Middle frontal gyrus (tissue), 1 donor: ENCODE results near the gene NOL4.
"Not testable (repeated sequence)": the region's sequence is repeated elsewhere in the genome, so short reads cannot be mapped to it uniquely, and the experiment has no call there.

ENCODE experiments used
- DNase-seq: peaks from one replicate; pipeline ENCODE4 v3.0.0-alpha.2; 2015; ENCODE audit warnings: low spot score; ENCODE audit errors: extremely low spot score

NOL4 gene, protein sequence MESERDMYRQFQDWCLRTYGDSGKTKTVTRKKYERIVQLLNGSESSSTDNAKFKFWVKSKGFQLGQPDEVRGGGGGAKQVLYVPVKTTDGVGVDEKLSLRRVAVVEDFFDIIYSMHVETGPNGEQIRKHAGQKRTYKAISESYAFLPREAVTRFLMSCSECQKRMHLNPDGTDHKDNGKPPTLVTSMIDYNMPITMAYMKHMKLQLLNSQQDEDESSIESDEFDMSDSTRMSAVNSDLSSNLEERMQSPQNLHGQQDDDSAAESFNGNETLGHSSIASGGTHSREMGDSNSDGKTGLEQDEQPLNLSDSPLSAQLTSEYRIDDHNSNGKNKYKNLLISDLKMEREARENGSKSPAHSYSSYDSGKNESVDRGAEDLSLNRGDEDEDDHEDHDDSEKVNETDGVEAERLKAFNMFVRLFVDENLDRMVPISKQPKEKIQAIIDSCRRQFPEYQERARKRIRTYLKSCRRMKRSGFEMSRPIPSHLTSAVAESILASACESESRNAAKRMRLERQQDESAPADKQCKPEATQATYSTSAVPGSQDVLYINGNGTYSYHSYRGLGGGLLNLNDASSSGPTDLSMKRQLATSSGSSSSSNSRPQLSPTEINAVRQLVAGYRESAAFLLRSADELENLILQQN

DNA sequence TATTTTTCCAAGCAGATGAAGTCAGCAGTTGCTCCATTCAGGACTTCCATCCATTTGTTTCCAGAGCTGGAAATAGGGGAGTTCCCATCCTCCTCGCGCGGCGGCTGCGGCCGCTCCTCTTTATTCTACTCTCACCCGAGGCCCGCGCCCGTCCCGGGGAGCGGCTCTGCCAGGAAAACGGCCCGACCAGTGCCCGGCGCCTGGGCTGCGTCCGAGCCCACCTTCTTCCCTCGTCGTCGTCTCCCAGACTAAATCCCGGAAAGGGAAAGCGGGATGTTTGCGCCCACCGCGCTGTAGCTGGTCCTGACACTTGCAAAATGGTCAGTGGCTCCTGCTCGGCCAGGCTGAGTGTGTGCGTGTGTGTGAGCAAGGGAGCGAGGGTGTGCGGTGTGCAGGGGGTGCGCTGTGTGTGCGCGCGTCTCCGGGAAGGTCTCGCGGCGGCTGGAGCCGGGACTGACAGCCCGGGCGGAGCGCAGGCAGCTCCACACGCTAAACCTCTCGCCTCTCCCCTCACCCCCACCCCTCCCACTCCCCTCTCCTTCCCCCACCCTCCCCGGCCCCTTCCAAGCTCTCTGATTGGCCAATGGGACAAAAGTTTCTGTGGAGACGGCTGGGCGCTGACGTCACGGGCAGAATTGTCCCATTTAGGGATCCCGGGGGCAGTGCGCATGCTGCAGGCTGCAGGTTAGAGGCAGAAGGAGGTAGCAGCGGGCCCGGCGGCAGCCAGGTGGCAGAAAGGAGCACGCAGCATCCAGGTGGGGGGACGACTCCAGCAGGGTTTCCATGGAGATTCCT is at the start of gene NOL4:
NOL4 (minus strand) TSS at position 491 of the 795 bp plus-strand sequence. CDS start 1,660 bp downstream, outside the sequence.
- no peak for DNase-seq

DNA sequence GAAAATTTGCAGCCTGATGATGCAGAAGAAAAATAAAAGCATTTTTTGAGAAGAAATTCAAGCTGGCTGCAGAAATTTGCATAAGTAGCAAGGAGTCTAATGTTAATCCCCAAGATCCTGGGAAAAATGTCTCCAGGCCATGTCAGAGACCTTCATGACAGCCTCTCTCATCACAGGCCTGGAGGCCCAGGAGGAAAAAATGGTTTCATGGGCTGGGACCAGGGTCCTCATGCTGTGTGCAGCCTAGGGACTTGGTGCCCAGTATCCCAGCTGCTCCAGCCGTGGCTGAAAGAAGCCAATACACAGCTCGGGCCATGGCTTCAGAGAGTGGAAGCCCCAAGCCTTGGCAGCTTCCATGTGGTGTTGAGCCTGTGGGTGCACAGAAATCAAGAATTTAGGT is 41.3 kb upstream of the NOL4 start:
- DNase-seq, result not testable (repeated sequence)

DNA sequence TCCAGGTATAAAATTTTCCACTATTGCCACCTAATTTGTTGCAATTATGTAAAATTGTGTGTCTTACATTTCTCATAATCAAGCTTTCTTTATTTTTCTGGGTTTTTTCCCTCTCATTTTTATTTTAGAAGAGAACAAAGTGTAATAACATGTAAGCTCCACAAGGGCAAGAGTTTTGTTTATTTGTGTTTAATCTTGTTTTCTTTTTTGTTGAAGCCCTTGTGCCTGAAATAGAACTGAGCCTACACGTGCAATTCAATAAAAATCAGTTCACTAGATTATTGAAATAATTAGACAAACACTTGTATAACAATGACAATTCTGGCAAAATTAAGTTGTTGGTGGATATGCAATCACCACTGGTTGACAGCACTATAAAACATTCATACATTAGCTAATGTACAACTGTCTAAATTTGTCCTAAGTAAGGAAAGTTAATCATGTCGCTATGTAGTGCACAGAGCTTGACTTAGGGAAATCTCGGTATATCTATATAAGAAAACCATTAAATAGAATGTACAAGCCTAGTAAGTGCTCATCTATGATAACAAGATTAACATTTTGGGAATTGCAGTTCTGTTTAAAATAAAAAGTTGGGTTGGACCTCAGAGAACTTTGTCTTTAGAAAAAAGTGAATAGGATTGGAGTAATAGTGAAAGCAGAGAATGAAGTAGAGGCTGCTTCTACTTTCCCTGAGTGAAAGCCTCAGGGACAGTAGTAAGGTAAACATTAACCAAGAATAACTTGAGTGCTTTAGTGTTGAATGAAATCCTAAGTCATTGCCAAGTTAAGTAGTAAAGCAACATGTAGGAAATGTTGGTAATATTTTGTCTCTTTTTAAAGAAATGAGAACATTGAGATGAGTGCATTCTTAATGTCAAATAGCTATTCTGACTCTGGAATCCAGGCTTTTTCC is 37.4 kb upstream of the NOL4 start:
- DNase-seq, result no peak

DNA sequence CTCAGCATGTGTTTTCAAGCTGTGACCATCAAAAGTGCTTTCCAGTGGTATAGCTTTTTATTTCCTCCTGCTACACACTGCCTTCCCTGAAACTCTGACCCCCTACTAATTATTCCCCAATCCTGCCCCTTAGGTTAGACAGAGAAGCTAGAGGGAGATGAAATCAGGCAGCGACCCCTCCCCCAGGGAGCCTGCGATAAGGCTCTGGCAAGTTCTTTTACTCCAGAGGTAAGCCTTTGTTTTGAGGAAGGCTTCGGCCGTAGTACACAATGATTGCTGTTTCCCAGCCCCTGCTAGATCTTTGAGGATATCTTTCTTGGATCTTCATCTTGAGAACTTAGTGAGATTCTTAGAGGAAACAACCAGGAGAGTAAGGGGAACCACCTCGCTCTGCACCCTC is 33.5 kb upstream of the NOL4 start:
- DNase-seq, result no peak

DNA sequence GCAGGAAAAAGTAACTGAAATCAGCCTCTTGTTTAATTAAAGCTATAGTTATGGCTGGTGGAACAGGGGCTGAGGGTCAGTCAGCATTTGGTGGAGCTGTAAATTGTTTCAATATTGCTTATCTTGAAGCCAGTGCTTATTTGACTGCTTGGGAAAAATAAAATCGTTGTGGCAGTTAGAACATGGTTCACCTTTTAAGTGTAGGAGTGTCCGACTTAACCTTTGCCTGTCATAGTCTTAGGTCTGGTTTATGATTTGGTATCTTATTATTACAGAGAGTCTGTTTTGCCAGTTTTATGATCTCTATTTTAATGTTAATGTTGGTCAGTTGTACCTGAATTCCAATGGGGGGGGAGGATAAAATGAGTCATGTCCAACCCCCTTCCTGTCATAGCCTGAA is 27.2 kb upstream of the NOL4 start:
- no peak for DNase-seq

DNA sequence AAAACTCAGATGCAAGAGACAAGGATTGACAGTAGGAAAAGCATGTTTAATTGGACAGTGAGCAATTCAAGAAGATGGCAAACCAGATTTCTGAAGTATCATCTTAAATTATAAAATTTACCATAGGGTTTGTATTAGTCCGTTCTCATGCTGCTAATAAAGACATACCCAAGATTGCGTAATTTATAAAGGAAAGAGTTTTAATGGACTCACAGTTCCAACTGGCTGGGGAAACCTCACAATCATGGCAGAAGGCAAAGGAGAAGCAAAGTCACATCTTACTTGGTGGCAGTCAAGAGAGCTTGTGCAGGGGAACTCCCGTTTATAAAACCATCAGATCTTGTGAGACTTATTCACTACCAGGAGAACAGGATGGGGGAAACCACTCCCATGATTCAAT is 24.0 kb upstream of the NOL4 start:
- no peak for DNase-seq

DNA sequence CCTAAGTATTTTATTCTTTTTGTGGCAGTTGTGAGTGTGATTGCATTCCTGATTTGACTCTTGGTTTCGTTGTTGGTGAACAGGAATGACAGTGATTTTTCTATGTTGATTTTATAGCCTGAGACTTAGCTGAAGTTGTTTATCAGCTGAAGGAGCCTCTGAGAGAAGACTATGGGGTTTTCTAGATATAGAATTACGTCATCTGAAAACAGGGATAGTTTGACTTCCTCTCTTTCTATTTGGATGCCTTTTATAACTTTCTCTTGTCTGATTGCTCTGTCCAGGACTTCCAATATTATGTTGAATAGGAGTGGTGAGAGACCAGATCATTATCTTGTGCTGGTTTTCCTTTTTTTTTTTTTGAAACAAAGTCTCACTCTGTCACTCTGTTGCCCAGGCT is 18.0 kb upstream of the NOL4 start:
- DNase-seq, result no peak

DNA sequence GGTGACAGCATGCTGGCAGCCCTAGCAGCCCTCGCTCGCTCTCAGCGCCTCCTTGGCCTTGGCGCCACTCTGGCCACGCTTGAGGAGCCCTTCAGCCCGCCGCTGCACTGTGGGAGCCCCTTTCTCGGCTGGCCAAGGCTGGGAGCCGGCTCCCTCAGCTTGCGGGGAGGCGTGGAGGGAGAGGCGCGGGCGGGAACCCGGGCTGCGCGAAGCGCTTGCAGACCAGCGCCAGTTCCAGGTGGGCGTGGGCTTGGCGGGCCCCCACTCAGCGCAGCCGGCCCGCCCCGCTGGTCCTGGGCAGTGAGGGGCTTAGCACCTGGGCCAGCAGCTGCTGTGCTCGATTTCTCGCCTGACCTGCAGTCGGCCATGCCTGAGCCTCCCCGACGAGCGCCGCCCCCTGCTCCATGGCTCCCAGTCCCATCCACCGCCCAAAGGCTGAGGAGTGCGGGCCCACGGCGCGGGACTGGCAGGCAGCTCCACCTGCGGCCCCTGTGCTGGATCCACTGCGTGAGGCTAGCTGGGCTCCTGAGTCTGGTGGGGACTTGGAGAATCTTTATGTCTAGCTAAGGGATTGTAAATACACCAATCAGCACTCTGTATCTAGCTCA is 9.2 kb upstream of the NOL4 start:
- DNase-seq, result not testable (repeated sequence)

DNA sequence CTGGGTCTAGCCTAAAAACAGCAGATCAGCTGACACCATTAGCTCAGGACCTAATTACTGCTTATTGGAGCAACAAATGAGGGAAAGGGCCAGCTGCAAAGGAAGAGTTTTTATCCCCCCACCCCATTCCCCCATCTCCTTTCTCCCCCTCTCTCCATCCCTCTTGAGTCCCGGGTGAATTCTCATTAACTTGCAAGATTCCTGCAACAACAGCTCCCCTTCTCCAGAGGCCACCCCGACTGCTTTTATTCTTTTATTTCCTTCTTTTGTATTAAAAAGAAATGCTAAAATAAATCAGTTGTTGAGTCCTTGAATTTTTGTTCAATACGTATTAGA is 473 bp upstream of the NOL4 start:
- no peak for DNase-seq

DNA sequence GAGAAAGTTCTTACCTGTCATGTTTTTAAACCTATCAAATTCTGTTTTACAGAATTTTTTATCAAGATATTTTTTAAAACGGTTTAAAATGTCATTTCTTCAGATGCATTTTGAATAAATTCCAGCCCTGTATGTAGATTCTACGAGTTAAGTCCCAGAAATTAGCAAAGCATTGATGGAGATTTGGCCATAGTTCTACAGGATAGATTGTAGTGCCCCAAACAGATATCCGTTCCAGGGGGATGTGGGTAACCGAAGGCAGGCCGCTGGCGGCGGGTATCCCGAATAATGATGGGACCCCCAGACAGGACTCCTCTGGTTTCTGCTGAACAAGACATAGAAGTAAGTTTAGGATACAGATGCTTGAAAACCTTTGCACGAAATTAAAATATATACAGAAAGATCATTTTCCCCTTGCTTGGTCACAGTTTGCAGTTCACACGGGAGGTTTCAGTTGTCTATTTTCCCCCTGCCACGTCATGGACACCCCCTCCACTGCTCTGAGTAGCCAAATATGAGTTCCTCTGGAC is 755 bp downstream of the NOL4 start:
- no peak for DNase-seq

DNA sequence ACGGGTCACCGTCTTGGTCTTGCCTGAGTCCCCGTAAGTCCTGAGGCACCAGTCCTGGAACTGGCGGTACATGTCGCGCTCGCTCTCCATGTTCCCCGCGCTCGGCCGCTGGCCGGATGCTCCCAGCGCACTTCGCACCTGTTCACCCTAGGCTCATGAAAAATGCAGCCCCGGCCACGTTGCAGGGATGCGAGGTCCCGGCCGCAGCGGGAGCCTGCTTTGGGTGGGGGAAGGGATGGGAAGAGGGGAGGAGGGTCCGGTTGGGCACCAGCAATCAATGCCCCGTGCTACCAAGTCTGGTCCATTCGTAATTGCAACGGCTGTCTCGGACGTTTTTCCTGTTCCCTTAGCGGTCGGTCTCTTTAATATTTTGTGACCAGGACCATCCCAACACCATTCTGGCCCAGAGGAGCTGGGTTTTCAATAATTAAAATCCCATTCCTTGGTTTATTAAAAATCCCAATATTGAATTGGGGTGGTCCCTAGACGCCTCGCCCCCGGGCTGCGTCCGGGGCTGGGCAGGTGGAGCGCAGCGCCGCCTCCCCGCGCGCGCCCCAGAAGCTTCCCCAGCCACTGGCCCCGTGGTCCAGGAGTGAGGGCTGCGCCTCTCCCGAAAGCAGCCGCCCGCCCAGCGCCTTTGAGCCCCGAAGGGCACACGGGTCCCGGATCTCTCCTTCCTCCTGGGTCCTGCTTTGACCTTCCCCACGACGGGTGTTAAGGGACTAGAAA is 1.4 kb downstream of the NOL4 start:
- no peak for DNase-seq

DNA sequence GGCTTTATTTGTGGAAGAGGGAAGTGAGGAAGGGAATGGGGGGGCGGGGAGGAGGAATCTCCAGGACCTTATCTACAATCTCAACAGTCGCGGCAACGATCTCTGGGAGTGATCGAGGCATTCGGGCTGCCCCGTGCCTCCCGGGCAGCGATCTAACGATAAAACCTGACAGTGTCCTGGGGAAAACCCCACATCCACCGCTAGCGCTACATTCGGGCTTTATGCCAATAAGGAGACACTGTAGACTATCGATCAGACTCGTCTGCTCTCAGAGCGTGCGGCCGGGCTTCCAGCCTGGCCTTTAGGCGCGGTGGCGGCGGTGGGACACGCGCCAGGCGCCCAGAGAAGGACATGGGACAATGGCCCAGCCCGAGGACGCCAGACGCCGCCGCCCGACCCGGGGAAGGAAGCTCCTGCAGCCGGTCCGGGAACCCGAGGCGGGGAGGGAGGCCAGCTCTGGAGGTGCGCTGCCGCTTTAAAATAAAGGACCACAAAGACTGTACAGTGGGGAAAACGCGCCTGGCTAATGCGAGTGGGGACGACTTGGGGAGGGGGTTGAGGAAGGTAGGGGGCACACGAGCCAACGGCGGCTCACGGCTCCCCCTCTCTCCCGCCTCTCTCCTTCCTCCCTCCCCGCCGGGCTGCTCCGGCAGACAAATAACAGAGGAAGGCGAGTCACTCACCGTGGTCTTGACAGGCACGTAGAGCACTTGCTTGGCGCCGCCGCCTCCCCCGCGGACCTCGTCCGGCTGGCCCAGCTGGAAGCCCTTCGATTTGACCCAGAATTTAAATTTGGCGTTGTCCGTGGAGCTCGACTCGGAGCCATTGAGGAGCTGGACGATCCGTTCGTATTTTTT is 2.2 kb downstream of the NOL4 start:
- no peak for DNase-seq

DNA sequence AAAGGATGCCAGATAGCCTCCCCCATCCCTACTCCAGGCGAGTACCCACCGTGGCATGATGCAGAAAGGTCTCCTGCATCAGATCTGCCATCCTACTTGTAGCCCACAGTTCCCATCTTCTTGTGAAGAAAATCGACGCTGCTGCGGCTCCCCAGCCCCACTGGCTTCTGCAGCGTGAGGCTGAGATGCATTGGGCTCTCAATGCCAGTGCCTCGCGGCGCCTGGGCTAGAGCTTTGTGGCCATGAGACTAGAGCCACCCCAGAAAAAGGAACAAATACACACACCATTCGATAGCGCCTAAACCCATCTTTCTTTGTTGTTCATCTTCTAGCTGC is 2.8 kb downstream of the NOL4 start:
- no peak for DNase-seq

DNA sequence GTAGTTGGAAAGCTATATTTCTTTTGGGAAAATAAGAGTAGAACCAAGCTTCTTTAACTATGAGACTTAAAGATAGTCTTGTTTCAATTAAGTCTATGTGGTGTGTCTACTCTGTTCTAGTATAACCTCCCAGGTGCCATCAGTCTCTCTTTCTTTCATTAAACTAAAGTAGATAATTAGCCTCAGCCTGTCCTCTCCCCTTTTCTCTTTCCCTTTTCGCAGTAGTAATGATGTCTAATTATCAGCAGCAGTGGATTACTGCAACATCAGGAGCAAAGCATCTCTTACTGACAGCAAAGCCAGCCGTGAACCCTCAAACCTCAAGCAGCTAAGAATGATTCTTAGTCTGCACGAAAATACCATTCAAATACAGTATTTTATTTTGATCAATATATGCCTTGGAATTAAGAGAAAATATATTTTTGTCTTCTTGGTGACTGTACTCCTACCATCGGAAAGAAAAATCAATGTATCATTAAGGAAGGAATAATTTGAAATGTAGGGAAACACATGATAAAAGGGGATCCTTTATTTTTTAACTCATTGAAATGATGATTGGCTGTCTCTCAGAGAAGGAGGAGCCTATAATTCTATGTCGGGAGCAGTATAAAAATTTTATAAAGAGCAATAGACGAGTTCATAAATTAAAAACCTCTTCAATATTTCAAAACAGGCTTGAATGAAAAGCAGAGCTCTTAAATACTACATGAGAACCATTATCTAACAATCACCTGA is 4.5 kb downstream of the NOL4 start:
- no peak for DNase-seq

DNA sequence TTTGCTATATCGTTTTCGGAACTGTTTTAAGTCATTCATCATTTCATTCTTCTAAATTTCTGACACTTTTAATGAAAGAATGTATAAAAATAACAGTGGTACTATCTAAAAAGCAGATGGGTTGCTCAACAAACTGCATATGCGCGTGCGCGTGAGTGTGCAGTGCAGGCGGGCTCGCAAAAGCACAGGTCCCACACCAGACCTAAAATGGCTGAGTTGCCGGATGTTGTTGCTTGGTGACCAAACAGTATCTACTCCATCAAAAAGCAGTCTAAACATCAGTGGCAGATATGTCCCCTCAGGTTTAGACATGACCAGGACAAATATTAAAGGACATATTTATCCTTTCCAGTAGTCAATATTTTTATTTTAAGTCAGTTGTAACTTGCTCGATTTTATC is 5.1 kb downstream of the NOL4 start:
- no peak for DNase-seq

DNA sequence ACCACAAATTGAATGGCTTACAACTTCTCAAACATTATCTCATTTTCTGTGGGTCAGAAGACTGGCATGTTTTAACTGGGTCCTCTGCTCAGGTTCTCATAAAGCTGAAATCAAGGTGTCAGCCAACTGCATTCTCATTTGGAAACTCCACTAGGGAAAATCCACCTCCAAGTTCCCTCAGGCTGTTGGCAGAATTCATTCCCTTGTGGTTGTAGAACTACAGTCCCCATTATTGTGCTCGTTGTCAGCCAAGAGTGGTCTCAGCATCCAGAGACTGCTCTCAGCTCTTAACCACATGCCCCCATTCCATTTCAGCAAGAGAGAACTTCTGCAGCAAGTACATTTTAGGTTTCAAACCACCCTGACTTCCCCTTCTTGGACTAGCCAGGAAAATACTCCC is 12.2 kb downstream of the NOL4 start:
- no peak for DNase-seq

DNA sequence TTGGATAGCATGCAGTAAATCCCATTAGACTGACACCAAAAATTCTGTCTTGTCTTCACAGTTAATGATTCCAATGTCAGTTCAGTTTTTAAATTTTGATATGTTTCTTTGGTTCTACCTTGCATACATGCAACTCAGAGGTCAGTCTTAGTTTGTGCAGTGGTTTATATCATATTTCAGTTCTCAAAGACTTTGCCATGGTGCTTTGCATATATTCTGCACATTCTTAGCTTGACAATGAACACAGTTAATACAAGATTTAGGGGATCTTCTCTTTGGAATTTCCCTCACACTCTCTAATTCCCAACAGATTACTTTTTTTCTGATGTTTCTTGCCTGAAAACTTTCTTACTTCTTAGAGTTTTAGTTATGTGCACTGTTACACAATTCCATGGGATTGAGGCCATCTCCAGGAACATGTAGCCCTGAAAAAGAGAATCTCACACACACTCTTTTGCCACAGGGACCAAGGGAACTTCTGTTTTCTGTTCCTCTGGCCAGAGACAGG is 17.3 kb downstream of the NOL4 start:
- no peak for DNase-seq

DNA sequence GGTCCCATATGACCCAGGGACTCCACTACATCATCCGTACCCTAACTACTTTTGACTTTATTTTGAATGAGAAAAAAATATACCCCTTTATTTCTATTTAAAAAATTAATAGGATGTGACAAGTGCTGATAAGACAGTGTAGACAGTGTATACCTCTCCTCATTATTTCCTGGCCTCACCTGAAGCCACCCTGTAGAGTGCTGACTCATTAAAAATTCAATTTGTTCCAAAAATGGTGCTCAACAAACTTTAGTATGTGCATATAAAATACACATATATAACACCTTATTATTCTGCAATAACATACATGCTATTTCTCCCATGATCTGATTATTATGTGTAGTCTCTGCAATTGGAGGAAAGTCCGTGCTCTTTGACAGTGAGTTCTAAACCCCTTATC is 20.8 kb downstream of the NOL4 start:
- no peak for DNase-seq
